Neuronal stem cell (in vitro differentiated cells): ENCODE data around the gene COX5A.
"Not testable (repeated sequence)": the region's sequence is repeated elsewhere in the genome, so short reads cannot be mapped to it uniquely, and the experiment has no call there.

Source experiments
- DNase-seq: peaks from one replicate; pipeline ENCODE4 v3.0.0-alpha.2; 2013; ENCODE audit warnings: low spot score
- H2AFZ ChIP-seq: one replicate; pipeline ENCODE4 v1.6.1; 2013; ENCODE audit warnings: mild to moderate bottlenecking, low read length, inconsistent platforms
- H2AK5ac ChIP-seq: 2 replicates; pipeline ENCODE4 v1.6.1; 2013; ENCODE audit warnings: low read depth, mild to moderate bottlenecking, inconsistent platforms, low read length, moderate library complexity, mixed read lengths
- H2BK120ac ChIP-seq: 2 replicates; pipeline ENCODE4 v1.6.1; 2013; ENCODE audit warnings: low read depth, mild to moderate bottlenecking, inconsistent platforms, low read length, moderate library complexity, mixed read lengths
- H2BK12ac ChIP-seq: one replicate; pipeline ENCODE4 v1.6.1; 2013; ENCODE audit warnings: low read length, inconsistent platforms
- H2BK15ac ChIP-seq: 2 replicates; pipeline ENCODE4 v1.6.1; 2013; ENCODE audit warnings: mild to moderate bottlenecking, low read length, inconsistent platforms, mixed read lengths
- H2BK5ac ChIP-seq: one replicate; pipeline ENCODE4 v1.6.1; 2013; ENCODE audit warnings: inconsistent platforms, mild to moderate bottlenecking, low read length, moderate library complexity
- H3K14ac ChIP-seq: one replicate; pipeline ENCODE4 v1.6.1; 2013; ENCODE audit warnings: low read length, inconsistent platforms
- H3K18ac ChIP-seq: 2 replicates; pipeline ENCODE4 v1.6.1; 2013; ENCODE audit warnings: low read length, inconsistent platforms
- H3K23ac ChIP-seq: 2 replicates; pipeline ENCODE4 v1.6.1; 2013; ENCODE audit warnings: low read depth, mild to moderate bottlenecking, mixed read lengths, low read length, inconsistent platforms; ENCODE audit not compliant: poor library complexity
- H3K27ac ChIP-seq: replicated peaks from 3 replicates; pipeline ENCODE4 v1.5.1; 2013; ENCODE audit warnings: low read length, inconsistent platforms
- H3K27me3 ChIP-seq, 3 experiments: 2 replicates each; pipeline ENCODE4 v1.6.1; 2013; ENCODE audit warnings: low read length in 3 of 3, mild to moderate bottlenecking in 2 of 3, inconsistent platforms in 1 of 3, low read depth in 1 of 3, mixed read lengths in 1 of 3, moderate library complexity in 1 of 3; ENCODE audit not compliant: control insufficient read depth in 3 of 3, insufficient read depth in 3 of 3
- H3K36me3 ChIP-seq, 2 donors: replicated peaks in 1 of 2; 2 replicates each; pipeline ENCODE4 v1.6.1; 2013; ENCODE audit warnings: low read length in 2 of 2; ENCODE audit not compliant: control insufficient read depth in 2 of 2, insufficient read depth in 2 of 2
- H3K4ac ChIP-seq: 2 replicates; pipeline ENCODE4 v1.6.1; 2013; ENCODE audit warnings: inconsistent platforms, mild to moderate bottlenecking, low read length, moderate library complexity
- H3K4me1 ChIP-seq, 2 donors: 1 replicate in 1 of 2; 2 replicates in 1 of 2; pipeline ENCODE4 v1.6.1; 2013; ENCODE audit warnings: low read length in 2 of 2, low read depth in 1 of 2; ENCODE audit not compliant: control insufficient read depth in 2 of 2, insufficient read depth in 1 of 2
- H3K4me2 ChIP-seq: one replicate; pipeline ENCODE4 v1.6.1; 2013; ENCODE audit warnings: mild to moderate bottlenecking, low read length, inconsistent platforms; ENCODE audit not compliant: insufficient read depth, poor library complexity, severe bottlenecking
- H3K4me3 ChIP-seq, 2 donors: 2 replicates each; pipeline ENCODE4 v1.5.1; 2013; ENCODE audit warnings: low read length in 2 of 2, mild to moderate bottlenecking in 2 of 2, inconsistent platforms in 1 of 2, moderate library complexity in 1 of 2
- H3K79me1 ChIP-seq: one replicate; pipeline ENCODE4 v1.6.1; 2013; ENCODE audit warnings: low read depth, mild to moderate bottlenecking, inconsistent platforms, low read length, moderate library complexity
- H3K9ac ChIP-seq: one replicate; pipeline ENCODE4 v1.6.1; 2013; ENCODE audit warnings: mild to moderate bottlenecking, low read depth, low read length, inconsistent platforms; ENCODE audit not compliant: poor library complexity
- H3K9me3 ChIP-seq, 2 donors: replicated peaks in 1 of 2; 2 replicates each; pipeline versions ENCODE3 to v1.6.1; 2013; ENCODE audit warnings: low read length in 2 of 2, mild to moderate bottlenecking in 2 of 2, inconsistent platforms in 1 of 2, low read depth in 1 of 2, mixed read lengths in 1 of 2, moderate library complexity in 1 of 2; ENCODE audit not compliant: control insufficient read depth in 2 of 2, insufficient read depth in 1 of 2
- H4K8ac ChIP-seq: one replicate; pipeline ENCODE4 v1.6.1; 2013; ENCODE audit warnings: low read depth, mild to moderate bottlenecking, inconsistent platforms, low read length, moderate library complexity
- H4K91ac ChIP-seq: one replicate; pipeline ENCODE4 v1.6.1; 2013; ENCODE audit warnings: low read length, low read depth, mild to moderate bottlenecking, inconsistent platforms; ENCODE audit not compliant: poor library complexity
- WGBS, 2 donors: extraction: QIAGEN DNeasy Blood & Tissue Kit; methylation state at CpG; one replicate each; pipeline ENCODE4 v1.1.7; 2013; ENCODE audit warnings: missing lambda C conversion rate in 2 of 2, mixed read lengths in 1 of 2; ENCODE audit not compliant: insufficient read length in 2 of 2, insufficient replicate concordance in 1 of 2; ENCODE audit errors: extremely low coverage in 2 of 2; 5-methylcytosine and 5-hydroxymethylcytosine counted together

Gene COX5A

GRCh38 chr15:74917676-74918075 lies 20.2 kb downstream of the COX5A start:
- Histone ChIP-seq H3K4me2 (no peak overlapping the region), H3K9me3 (no peaks in the 10 kb centered on the region), H4K8ac (no peak overlapping the region), H3K14ac (no peak overlapping the region), H3K4me3 (no peak overlapping the region), H3K36me3 (peaks cover 20 to 89% of the 10 kb centered on the region in 2 donors), H2BK15ac (no peak overlapping the region), H2BK5ac (no peak overlapping the region), H3K9ac (no peak overlapping the region), H3K27me3 (no peaks in the 10 kb centered on the region), H3K79me1 (no peaks in the 10 kb centered on the region), H2AFZ (no peak overlapping the region), H2BK12ac (no peak overlapping the region), H2AK5ac (no peak overlapping the region), H3K23ac (no peak overlapping the region), H3K4ac (no peak overlapping the region), H3K27ac (no peak overlapping the region), H3K18ac (no peak overlapping the region), H2BK120ac (no peak overlapping the region), H4K91ac (no peak overlapping the region), H3K4me1 (no peaks in the 10 kb centered on the region)
- DNase-seq, result no peak
- no CpG with 5 or more reads among the region's 6 CpGs for WGBS, 2 donors

- not testable (repeated sequence) for H2BK5ac ChIP-seq, H3K4me1 ChIP-seq, H3K27ac ChIP-seq, H3K4me3 ChIP-seq, H4K91ac ChIP-seq, H3K18ac ChIP-seq, DNase-seq, H3K27me3 ChIP-seq, H3K4me2 ChIP-seq, H3K14ac ChIP-seq, H3K9me3 ChIP-seq, H2BK120ac ChIP-seq, H2AK5ac ChIP-seq, H3K79me1 ChIP-seq, H2AFZ ChIP-seq, H4K8ac ChIP-seq, H2BK12ac ChIP-seq, H3K9ac ChIP-seq, H2BK15ac ChIP-seq, H3K23ac ChIP-seq, H3K4ac ChIP-seq
- WGBS, 2 donors, result no CpG with 5 or more reads among the region's 8 CpGs
- H3K36me3 ChIP-seq, result peaks cover 13 to 68% of the 10 kb centered on the region in 2 donors
These were observed 24.1 kb downstream of the COX5A start for GRCh38 chr15:74913799-74914198.

GRCh38 chr15:74913041-74913440 lies 24.8 kb downstream of the COX5A start:
- no CpG with 5 or more reads among the region's 9 CpGs for whole genome bisulfite sequencing, 2 donors
- Histone ChIP-seq H3K4me2 (no peak overlapping the region), H2BK12ac (no peak overlapping the region), H4K8ac (no peak overlapping the region), H2AK5ac (no peak overlapping the region), H3K79me1 (no peaks in the 10 kb centered on the region), H3K4me3 (no peak overlapping the region), H3K27me3 (no peaks in the 10 kb centered on the region), H3K27ac (no peak overlapping the region), H2BK5ac (no peak overlapping the region), H3K14ac (no peak overlapping the region), H2BK120ac (no peak overlapping the region), H3K9me3 (no peaks in the 10 kb centered on the region), H3K18ac (no peak overlapping the region), H3K23ac (no peak overlapping the region), H3K36me3 (peaks cover 13 to 64% of the 10 kb centered on the region in 2 donors), H3K9ac (no peak overlapping the region), H3K4me1 (no peaks in the 10 kb centered on the region), H2AFZ (no peak overlapping the region), H2BK15ac (no peak overlapping the region), H3K4ac (no peak overlapping the region), H4K91ac (no peak overlapping the region)
- DNase-seq, result no peak

GRCh38 chr15:74908635-74909034 lies 29.2 kb downstream of the COX5A start:
- H3K4me2 ChIP-seq, result no peak overlapping the region
- H3K4me1 ChIP-seq, result peaks cover 8 to 9% of the 10 kb centered on the region in 2 donors
- H3K18ac ChIP-seq, result no peak overlapping the region
- no peak overlapping the region for H4K8ac ChIP-seq
- DNase-seq, result no peak
- no peak overlapping the region for H2BK15ac ChIP-seq
- H3K4me3 ChIP-seq, result no peak overlapping the region
- peaks cover 6% of the 10 kb centered on the region for H3K79me1 ChIP-seq
- H2BK5ac ChIP-seq, result no peak overlapping the region
- no CpG with 5 or more reads among the region's 4 CpGs for WGBS, 2 donors
- H3K23ac ChIP-seq, result no peak overlapping the region
- no peak overlapping the region for H3K4ac ChIP-seq
- peaks cover 20 to 40% of the 10 kb centered on the region in 2 donors for H3K36me3 ChIP-seq
- no peak overlapping the region for H3K9ac ChIP-seq
- no peak overlapping the region for H2BK120ac ChIP-seq
- no peak overlapping the region for H2AK5ac ChIP-seq
- H3K9me3 ChIP-seq, result no peaks in the 10 kb centered on the region
- H3K27ac ChIP-seq, result no peak overlapping the region
- H3K27me3 ChIP-seq, result no peaks in the 10 kb centered on the region
- no peak overlapping the region for H4K91ac ChIP-seq
- no peak overlapping the region for H2AFZ ChIP-seq
- no peak overlapping the region for H2BK12ac ChIP-seq
- H3K14ac ChIP-seq, result no peak overlapping the region
